Fibroblast of lung (primary cell): Measurements from ENCODE around the gene OTOGL. TPM values are rescaled to one million over a fixed set of nuclear protein-coding genes. Genes with fewer than 3 reads are reported as not detected.

ENCODE experiments used
- DNase-seq, 2 donors: peaks; one replicate each; pipeline versions ENCODE4 v3.0.0 to v3.0.0-alpha.2; 2010; ENCODE audit warnings: low read depth in 2 of 2
- H2AFZ ChIP-seq: 2 replicates; pipeline ENCODE4 v1.5.1; 2012; ENCODE audit warnings: low read length, control low read depth, inconsistent platforms
- H3K27ac ChIP-seq: 2 replicates; pipeline ENCODE4 v1.5.1; 2011; ENCODE audit warnings: low read length, control low read depth; ENCODE audit not compliant: insufficient read depth
- H3K27me3 ChIP-seq: 2 replicates; pipeline ENCODE4 v1.5.1; 2011; ENCODE audit warnings: mild to moderate bottlenecking, low read length; ENCODE audit not compliant: control insufficient read depth, insufficient read depth
- H3K36me3 ChIP-seq: 2 replicates; pipeline ENCODE4 v1.5.1; 2011; ENCODE audit warnings: low read length; ENCODE audit not compliant: control insufficient read depth, insufficient read depth
- H3K4me1 ChIP-seq: 2 replicates; pipeline ENCODE4 v1.5.1; 2011; ENCODE audit warnings: low read length; ENCODE audit not compliant: control insufficient read depth, insufficient read depth; ENCODE audit errors: extremely low read depth
- H3K4me2 ChIP-seq: 2 replicates; pipeline ENCODE4 v1.5.1; 2011; ENCODE audit warnings: low read length, control low read depth; ENCODE audit not compliant: insufficient read depth; ENCODE audit errors: extremely low read depth
- H3K4me3 ChIP-seq, 4 experiments: fragments of 200-600 bp in 1 of 4; sonication (generic) in 1 of 4; replicated peaks in 1 of 4; 2 replicates each; pipeline ENCODE4 v1.5.1; 2011 to 2016; ENCODE audit warnings: low read length in 4 of 4, low read depth in 3 of 4, mild to moderate bottlenecking in 3 of 4, control low read depth in 2 of 4, inconsistent platforms in 1 of 4, mixed read lengths in 1 of 4; ENCODE audit not compliant: insufficient read depth in 1 of 4; ENCODE audit errors: control extremely low read depth in 1 of 4
- H3K79me2 ChIP-seq: 2 replicates; pipeline ENCODE4 v1.5.1; 2012; ENCODE audit warnings: mild to moderate bottlenecking, low read length, inconsistent platforms; ENCODE audit not compliant: control insufficient read depth, insufficient read depth
- H3K9ac ChIP-seq: 2 replicates; pipeline ENCODE4 v1.5.1; 2011; ENCODE audit warnings: mild to moderate bottlenecking, low read length, control low read depth; ENCODE audit not compliant: insufficient read depth
- H3K9me3 ChIP-seq: 2 replicates; pipeline ENCODE4 v1.5.1; 2012; ENCODE audit warnings: low read depth, low read length; ENCODE audit not compliant: control insufficient read depth, insufficient read depth
- H4K20me1 ChIP-seq: 2 replicates; pipeline ENCODE4 v1.5.1; 2011; ENCODE audit warnings: low read length; ENCODE audit not compliant: control insufficient read depth, insufficient read depth; ENCODE audit errors: extremely low read depth
- CTCF ChIP-seq, 2 donors: IDR thresholded peaks in 1 of 2; conservative IDR thresholded peaks in 1 of 2; 1 replicate in 1 of 2; 2 replicates in 1 of 2; pipeline ENCODE4 v1.5.1; 2011 to 2012; ENCODE audit warnings: low read length in 2 of 2, control low read depth in 1 of 2, inconsistent platforms in 1 of 2, low read depth in 1 of 2, mild to moderate bottlenecking in 1 of 2
- EZH2 ChIP-seq: IDR thresholded peaks from 2 replicates; pipeline ENCODE4 v1.5.1; 2012; ENCODE audit warnings: low read length, control low read depth, mild to moderate bottlenecking; ENCODE audit errors: missing control alignments
- polyA plus RNA-seq, 2 donors: library from polyadenylated mRNA; depleted of rRNA in 1 of 2; stranded (reverse) in 1 of 2; unstranded in 1 of 2; fragments of >200 nt; gene quantifications; 2 replicates each; pipeline ENCODE4 v1.2.1, GENCODE V29; 2011 to 2012; ENCODE audit warnings: missing spikeins in 1 of 2
- total RNA-seq: library from RNA; depleted of rRNA; stranded (reverse); fragments of >200 nt; gene quantifications from 2 replicates; pipeline ENCODE4 v1.2.1, GENCODE V29; 2014

OTOGL gene
- total and polyA plus RNA-seq, 2 donors (not counting 1 experiment from before 2014, with no cell fraction given): 0.15 to 0.17 TPM

DNA sequence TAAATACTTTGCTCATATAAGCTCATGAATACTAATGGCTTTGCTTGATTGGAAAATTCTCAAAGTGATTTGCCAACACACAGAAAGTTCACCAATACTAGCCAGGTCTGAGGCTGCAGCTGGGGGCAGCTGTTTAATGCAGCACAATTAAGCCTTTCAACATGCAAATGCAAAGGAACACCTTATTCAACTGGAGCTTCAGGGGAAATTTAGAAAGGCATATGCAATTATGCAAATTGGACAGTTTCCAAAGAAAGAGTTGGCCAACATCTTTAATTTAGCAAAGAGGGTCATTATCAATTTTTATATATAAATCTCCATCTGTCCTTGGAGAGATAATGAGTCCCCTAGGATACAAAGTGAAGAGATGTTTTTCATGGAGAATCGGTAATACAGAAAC is 40.2 kb upstream of the OTOGL start:
- Histone ChIP-seq H4K20me1 (no peaks in the 10 kb centered on the region), H3K9ac (no peak overlapping the region), H3K4me2 (no peak overlapping the region), H3K4me1 (no peaks in the 10 kb centered on the region), H2AFZ (no peak overlapping the region), H3K79me2 (no peaks in the 10 kb centered on the region), H3K27ac (no peak overlapping the region), H3K9me3 (no peaks in the 10 kb centered on the region), H3K36me3 (no peaks in the 10 kb centered on the region), H3K4me3 (no peak overlapping the region), H3K27me3 (no peaks in the 10 kb centered on the region)
- TF ChIP-seq EZH2: no peak
- no peak for TF ChIP-seq CTCF (conservative IDR thresholded peaks at IDR 0.05 in 1 of 2, IDR thresholded peaks at IDR 0.05 in 1 of 2; ENCODE audit: low read depth in 1 of 2, low read length in 2 of 2)
- DNase-seq: no peak

- Histone ChIP-seq H4K20me1 (no peaks in the 10 kb centered on the region), H3K27me3 (no peaks in the 10 kb centered on the region), H3K27ac (no peak overlapping the region), H3K4me1 (no peaks in the 10 kb centered on the region), H3K4me3 (no peak overlapping the region), H3K79me2 (no peaks in the 10 kb centered on the region), H3K36me3 (no peaks in the 10 kb centered on the region), H3K4me2 (no peak overlapping the region), H2AFZ (no peak overlapping the region), H3K9ac (no peak overlapping the region), H3K9me3 (no peaks in the 10 kb centered on the region)
- TF ChIP-seq EZH2 (no peak), CTCF (conservative IDR thresholded peaks at IDR 0.05 in 1 of 2, IDR thresholded peaks at IDR 0.05 in 1 of 2; ENCODE audit: low read depth in 1 of 2, low read length in 2 of 2) (no peak)
- no peak for DNase-seq
These were observed 39.5 kb upstream of the OTOGL start for GRCh38 chr12:80059875-80060274.

GRCh38 chr12:80064269-80064668 is 35.1 kb upstream of the OTOGL start:
- peak; percentile 61 to 82 for DNase-seq
- Histone ChIP-seq H3K9me3 (no peaks in the 10 kb centered on the region), H3K4me1 (no peaks in the 10 kb centered on the region), H2AFZ (no peak overlapping the region), H4K20me1 (no peaks in the 10 kb centered on the region), H3K36me3 (no peaks in the 10 kb centered on the region), H3K4me2 (no peak overlapping the region), H3K27me3 (no peaks in the 10 kb centered on the region), H3K27ac (no peak overlapping the region), H3K79me2 (no peaks in the 10 kb centered on the region), H3K4me3 (no peak overlapping the region), H3K9ac (no peak overlapping the region)
- TF ChIP-seq CTCF (conservative IDR thresholded peaks at IDR 0.05 in 1 of 2, IDR thresholded peaks at IDR 0.05 in 1 of 2; ENCODE audit: low read depth in 1 of 2, low read length in 2 of 2) (no peak), EZH2 (no peak)
